Activated CD4-positive, alpha-beta memory T cell treated with anti-CD3 and anti-CD28 coated beads, Interleukin-2, amount 10 ng/mL, durations not matched to agents 7 days and 5 days (primary cell): ENCODE data around the gene SCAMP5. TPM values are rescaled to one million over a fixed set of nuclear protein-coding genes. Genes with fewer than 3 reads are reported as not detected.
A peak's percentile ranks its signal among the peaks of the same experiment; 100 is the strongest.

Source experiments
- CTCF ChIA-PET: fragments of 350-600 bp; sonication (Branson Sonifier 250); formaldehyde crosslinking; loops from one replicate; lab custom pipeline; 2021; ENCODE audit warnings: antibody characterized with exemption, inconsistent platforms; lab: Charles Lee
- POLR2A ChIA-PET: fragments of 350-600 bp; sonication (Branson Sonifier 250); formaldehyde crosslinking; loops from one replicate; lab custom pipeline; 2021; ENCODE audit warnings: antibody characterized with exemption; lab: Charles Lee
- DNase-seq: peaks from one replicate; pipeline ENCODE4 v3.0.0-alpha.2; 2020
- H3K27ac Mint-ChIP-seq: one replicate; pipeline ENCODE4 v1.8.0; 2021; ENCODE audit warnings: mild to moderate bottlenecking, mixed read lengths
- H3K27me3 Mint-ChIP-seq: one replicate; pipeline ENCODE4 v1.8.0; 2021; ENCODE audit warnings: mixed read lengths
- H3K36me3 Mint-ChIP-seq: one replicate; pipeline ENCODE4 v1.8.0; 2021; ENCODE audit warnings: low read depth, mixed read lengths
- H3K4me1 Mint-ChIP-seq: one replicate; pipeline ENCODE4 v1.8.0; 2021; ENCODE audit warnings: mixed read lengths
- H3K4me3 Mint-ChIP-seq: one replicate; pipeline ENCODE4 v1.8.0; 2021; ENCODE audit warnings: mild to moderate bottlenecking, mixed read lengths
- H3K9me3 Mint-ChIP-seq: one replicate; pipeline ENCODE4 v1.8.0; 2021; ENCODE audit warnings: mixed read lengths
- total RNA-seq, 2 experiments: library from RNA; stranded (reverse); gene quantifications; one replicate each; pipeline ENCODE4 v1.2.3, GENCODE V29; 2021

SCAMP5 gene
- total RNA-seq, 2 experiments from 2014 or later = 0.60 to 0.81 TPM

- POLR2A ChIA-PET = interaction anchor here (1.1 to 4.6 kb wide), 4 partner anchors 11 to 168 kb away, joined by 3 to 32 read pairs (median 16); partner anchors contain the start of gene C15orf39
- H3K9me3 Mint-ChIP-seq = no peaks in the 10 kb centered on the region
- H3K4me1 Mint-ChIP-seq = peaks cover 59% of the 10 kb centered on the region
- H3K4me3 Mint-ChIP-seq = no peak overlapping the region
- H3K27ac Mint-ChIP-seq = no peak overlapping the region
- H3K36me3 Mint-ChIP-seq = peaks cover 42% of the 10 kb centered on the region
- CTCF ChIA-PET = interaction anchor here (0.9 to 3.4 kb wide), 5 partner anchors 8 to 332 kb away, joined by 3 to 28 read pairs (median 16); partner anchors contain the start of genes C15orf39, MAN2C1 and PPCDC
- DNase-seq = no peak
- no peaks in the 10 kb centered on the region for H3K27me3 Mint-ChIP-seq
These were observed 40.9 kb downstream of the SCAMP5 start for GRCh38 chr15:75036212-75036616.

DNA sequence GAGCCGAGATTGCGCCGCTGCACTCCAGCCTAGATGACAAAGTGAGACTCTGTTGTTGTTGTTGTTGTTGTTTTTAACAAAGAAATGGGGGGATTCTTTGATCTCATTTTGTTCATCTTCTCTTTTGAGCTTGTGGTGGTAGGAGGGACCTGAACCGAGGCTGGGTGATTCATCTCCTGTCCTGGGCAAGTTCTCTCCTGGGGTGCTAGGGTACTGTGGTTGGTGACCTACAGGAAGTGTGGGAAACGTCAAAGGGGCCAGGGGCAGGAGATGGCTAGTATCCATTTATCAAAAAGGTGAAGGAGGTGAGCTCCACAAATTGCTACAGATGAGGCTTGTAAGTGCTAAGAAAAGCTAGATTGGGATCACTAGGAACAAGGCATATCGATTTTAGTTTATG lies 42.3 kb downstream of the SCAMP5 start:
- no peak overlapping the region for H3K4me3 Mint-ChIP-seq
- no peaks in the 10 kb centered on the region for H3K9me3 Mint-ChIP-seq
- peaks cover 60% of the 10 kb centered on the region for H3K4me1 Mint-ChIP-seq
- H3K27me3 Mint-ChIP-seq = no peaks in the 10 kb centered on the region
- H3K36me3 Mint-ChIP-seq = peaks cover 31% of the 10 kb centered on the region
- DNase-seq = peak; percentile 53
- ChIA-PET CTCF (interaction anchor here (1.2 to 3.4 kb wide), 6 partner anchors 8 to 166 kb away, joined by 3 to 28 read pairs (median 12); partner anchors contain the start of genes C15orf39 and PPCDC), POLR2A (interaction anchor here (0.7 to 4.6 kb wide), 11 partner anchors 8 to 181 kb away, joined by 3 to 32 read pairs (median 5); partner anchors contain the start of genes C15orf39 and PPCDC)
- peak overlapping the region; percentile 81 for H3K27ac Mint-ChIP-seq

DNA sequence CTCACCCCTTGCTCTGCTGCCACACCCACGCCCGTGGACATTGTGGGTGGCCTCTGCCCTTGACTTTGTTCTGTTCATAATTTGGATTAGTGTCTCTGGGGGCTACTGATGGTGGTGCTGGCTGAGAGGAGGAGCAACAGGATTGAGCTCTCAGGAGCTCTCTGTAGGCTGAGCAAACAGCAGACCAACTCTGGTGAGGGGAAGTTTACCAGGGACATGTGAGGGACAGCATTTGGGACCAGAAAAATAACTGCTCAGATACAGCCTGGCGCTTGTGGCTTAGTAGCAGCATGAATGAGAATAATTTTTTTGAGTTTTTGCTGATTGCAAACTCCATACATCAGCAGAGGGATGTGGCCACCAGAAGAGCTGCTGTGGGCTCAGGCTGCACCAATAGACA lies 42.9 kb downstream of the SCAMP5 start:
- peaks cover 30% of the 10 kb centered on the region for H3K36me3 Mint-ChIP-seq
- POLR2A ChIA-PET = interaction anchor here (0.7 to 4.6 kb wide), 10 partner anchors 9 to 176 kb away, joined by 3 to 32 read pairs (median 4); partner anchors contain the start of genes C15orf39 and PPCDC

DNA sequence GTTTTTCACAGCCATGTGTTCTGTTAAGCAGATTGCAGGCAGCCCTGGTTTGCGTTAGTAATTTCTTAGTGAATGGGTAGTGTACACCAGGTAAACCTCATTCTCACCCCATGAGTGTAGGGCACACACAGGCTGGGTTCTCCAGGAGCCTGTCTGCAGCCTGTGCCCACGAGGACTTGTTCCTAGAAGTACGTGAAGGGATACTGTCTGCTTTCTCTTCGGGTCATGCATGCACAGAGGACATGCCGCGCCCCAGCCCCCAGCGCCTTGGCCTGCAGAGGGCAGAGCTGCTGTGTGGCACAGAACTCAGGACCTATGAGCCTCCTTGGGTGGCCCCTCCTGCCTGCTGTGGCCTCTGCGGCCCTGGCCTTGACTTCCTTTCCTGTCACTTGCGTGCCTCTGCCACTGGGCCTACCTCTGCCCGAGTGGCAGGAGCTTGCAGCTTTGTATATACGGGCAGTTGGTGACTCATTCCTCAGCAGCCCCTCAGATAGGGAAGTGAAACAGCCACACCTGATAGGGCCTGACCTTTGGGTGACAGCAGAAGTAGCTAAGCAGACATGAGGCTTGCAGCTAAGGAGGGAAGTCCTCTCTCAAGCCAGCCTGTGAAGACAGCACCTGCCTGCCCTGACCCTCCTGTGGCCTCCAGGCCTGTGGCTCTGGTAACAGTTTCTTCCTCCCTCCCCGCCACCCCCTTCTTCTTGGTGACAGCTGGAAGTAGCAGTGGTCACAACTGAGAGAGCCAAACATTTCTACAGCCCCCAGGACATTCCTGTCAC lies 47.6 kb downstream of the SCAMP5 start:
- Mint-ChIP-seq H3K4me1 (peaks cover 91% of the 10 kb centered on the region), H3K4me3 (peak overlapping the region; percentile 74), H3K27me3 (no peaks in the 10 kb centered on the region), H3K36me3 (peaks cover 45% of the 10 kb centered on the region), H3K27ac (peak overlapping the region; percentile 86), H3K9me3 (no peaks in the 10 kb centered on the region)
- peak; percentile 92 for DNase-seq
- ChIA-PET POLR2A (interaction anchor here (0.6 to 3.1 kb wide), 19 partner anchors 10 to 584 kb away, joined by 3 to 21 read pairs (median 5); partner anchors contain the start of gene PPCDC), CTCF (interaction anchor here (0.6 to 3.0 kb wide), 32 partner anchors 9 to 333 kb away, joined by 3 to 39 read pairs (median 4); partner anchors contain the start of genes MAN2C1, PPCDC and RPP25)

More for the DNA sequence above, 42.9 kb downstream of the SCAMP5 start:
- Mint-ChIP-seq H3K27me3 (no peaks in the 10 kb centered on the region), H3K9me3 (no peaks in the 10 kb centered on the region), H3K27ac (peak overlapping the region; percentile 81), H3K4me3 (no peak overlapping the region), H3K4me1 (peaks cover 64% of the 10 kb centered on the region)
- DNase-seq = no peak
- CTCF ChIA-PET = interaction anchor here (1.2 to 3.4 kb wide), 6 partner anchors 9 to 166 kb away, joined by 3 to 28 read pairs (median 12); partner anchors contain the start of genes C15orf39 and PPCDC

- DNase-seq = peak; percentile 32
- ChIA-PET CTCF (interaction anchor here (0.6 to 3.0 kb wide), 31 partner anchors 10 to 333 kb away, joined by 3 to 39 read pairs (median 4); partner anchors contain the start of genes MAN2C1, PPCDC and RPP25), POLR2A (interaction anchor here (0.6 to 3.1 kb wide), 21 partner anchors 10 to 1901 kb away, joined by 3 to 21 read pairs (median 5); partner anchors contain the start of gene PPCDC)
- peaks cover 89% of the 10 kb centered on the region for H3K4me1 Mint-ChIP-seq
- peak overlapping the region; percentile 86 for H3K27ac Mint-ChIP-seq
- peaks cover 48% of the 10 kb centered on the region for H3K36me3 Mint-ChIP-seq
- peak overlapping the region; percentile 74 for H3K4me3 Mint-ChIP-seq
- no peaks in the 10 kb centered on the region for H3K9me3 Mint-ChIP-seq
- H3K27me3 Mint-ChIP-seq = no peaks in the 10 kb centered on the region
These were observed 48.3 kb downstream of the SCAMP5 start for GRCh38 chr15:75043509-75044257.

DNA sequence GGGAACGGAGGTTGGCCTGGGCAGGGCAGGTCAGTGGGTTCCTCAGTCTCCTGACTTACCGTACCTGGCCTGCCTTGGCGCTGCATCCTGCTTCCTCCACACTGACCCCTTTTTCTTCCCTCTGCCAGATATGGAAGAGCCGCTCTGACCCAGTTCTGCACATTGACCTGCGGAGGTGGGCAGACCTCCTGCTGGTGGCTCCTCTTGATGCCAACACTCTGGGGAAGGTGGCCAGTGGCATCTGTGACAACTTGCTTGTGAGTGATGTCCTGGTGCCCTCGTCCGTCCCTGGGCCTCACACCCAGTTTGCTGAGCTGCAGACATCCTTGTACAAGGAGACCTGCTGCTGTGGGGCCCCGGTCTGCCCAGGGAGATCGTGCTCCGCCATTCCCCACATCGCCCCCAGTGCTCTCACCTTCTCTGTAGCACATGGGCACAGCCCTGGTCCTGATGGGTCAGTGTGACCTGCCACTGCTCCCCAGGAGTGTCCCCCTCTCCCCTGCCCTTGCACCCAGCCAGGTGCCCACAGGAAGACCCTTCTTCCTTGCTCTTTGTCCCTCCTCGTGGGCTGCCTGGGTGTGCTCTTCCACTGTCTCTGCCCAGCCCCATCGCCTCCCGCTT lies 49.0 kb downstream of the SCAMP5 start:
- peak overlapping the region; percentile 74 for H3K4me3 Mint-ChIP-seq
- H3K4me1 Mint-ChIP-seq = peaks cover 86% of the 10 kb centered on the region
- H3K9me3 Mint-ChIP-seq = no peaks in the 10 kb centered on the region
- H3K27ac Mint-ChIP-seq = peak overlapping the region; percentile 86
- ChIA-PET CTCF (interaction anchor here (0.6 to 3.0 kb wide), 4 partner anchors 13 to 36 kb away, joined by 3 to 39 read pairs (median 4); no protein-coding TSS in a partner anchor), POLR2A (interaction anchor here (0.7 to 3.1 kb wide), 9 partner anchors 10 to 1901 kb away, joined by 3 to 21 read pairs (median 5); partner anchors contain the start of gene PPCDC)
- no peak for DNase-seq
- peaks cover 50% of the 10 kb centered on the region for H3K36me3 Mint-ChIP-seq
- H3K27me3 Mint-ChIP-seq = no peaks in the 10 kb centered on the region

DNA sequence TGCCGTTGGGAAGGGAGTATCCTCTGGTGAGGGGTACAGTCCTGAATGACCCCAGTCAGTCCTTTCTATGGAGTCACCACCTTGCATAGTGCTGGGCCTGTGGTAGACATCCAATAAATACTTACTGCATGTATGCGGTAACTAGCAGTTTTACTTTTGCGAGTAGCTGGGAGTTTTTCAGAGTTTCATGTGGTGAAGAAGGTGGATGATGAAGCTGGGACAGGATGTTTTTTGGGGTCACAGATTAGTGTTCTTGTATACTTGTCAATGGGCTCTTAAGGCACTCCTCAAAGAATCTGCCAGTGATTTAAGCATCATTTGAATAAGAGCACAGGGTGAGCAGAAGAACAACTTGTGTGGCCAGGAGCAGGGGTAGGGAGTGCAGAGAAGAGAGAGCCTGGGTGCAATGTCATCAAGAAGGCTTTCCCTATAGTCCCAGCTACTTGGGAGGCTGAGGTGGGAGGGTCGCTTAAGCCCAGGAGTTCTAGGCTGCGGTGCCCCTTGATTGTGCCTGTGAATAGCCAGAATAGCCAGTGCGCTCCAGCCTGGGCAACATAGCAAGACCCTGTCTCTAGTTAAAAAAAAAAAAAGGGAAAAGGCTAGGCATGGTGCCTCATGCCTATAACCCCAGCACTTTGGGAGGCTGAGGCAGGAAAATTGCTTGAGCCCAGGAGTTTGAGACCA lies 50.1 kb downstream of the SCAMP5 start:
- peak overlapping the region; percentile 86 for H3K27ac Mint-ChIP-seq
- POLR2A ChIA-PET = interaction anchor here (0.5 to 3.1 kb wide), 5 partner anchors 11 to 693 kb away, joined by 3 to 21 read pairs (median 3); partner anchors contain the start of gene PPCDC
- peaks cover 80% of the 10 kb centered on the region for H3K4me1 Mint-ChIP-seq
- DNase-seq = no peak
- H3K9me3 Mint-ChIP-seq = no peaks in the 10 kb centered on the region
- H3K36me3 Mint-ChIP-seq = peaks cover 56% of the 10 kb centered on the region
- no peaks in the 10 kb centered on the region for H3K27me3 Mint-ChIP-seq
- CTCF ChIA-PET = interaction anchor here (0.6 to 0.8 kb wide), 2 partner anchors 21 to 580 kb away, joined by 3 read pairs; partner anchors contain the start of gene SNUPN
- H3K4me3 Mint-ChIP-seq = peak overlapping the region; percentile 74

- Mint-ChIP-seq H3K4me1 (peaks cover 53% of the 10 kb centered on the region), H3K9me3 (no peaks in the 10 kb centered on the region), H3K27me3 (no peaks in the 10 kb centered on the region), H3K4me3 (no peak overlapping the region), H3K36me3 (peaks cover 68% of the 10 kb centered on the region), H3K27ac (no peak overlapping the region)
- no peak for DNase-seq
- ChIA-PET POLR2A (no interaction called here), CTCF (no interaction called here)
These were observed 53.0 kb downstream of the SCAMP5 start for GRCh38 chr15:75048394-75048793.

DNA sequence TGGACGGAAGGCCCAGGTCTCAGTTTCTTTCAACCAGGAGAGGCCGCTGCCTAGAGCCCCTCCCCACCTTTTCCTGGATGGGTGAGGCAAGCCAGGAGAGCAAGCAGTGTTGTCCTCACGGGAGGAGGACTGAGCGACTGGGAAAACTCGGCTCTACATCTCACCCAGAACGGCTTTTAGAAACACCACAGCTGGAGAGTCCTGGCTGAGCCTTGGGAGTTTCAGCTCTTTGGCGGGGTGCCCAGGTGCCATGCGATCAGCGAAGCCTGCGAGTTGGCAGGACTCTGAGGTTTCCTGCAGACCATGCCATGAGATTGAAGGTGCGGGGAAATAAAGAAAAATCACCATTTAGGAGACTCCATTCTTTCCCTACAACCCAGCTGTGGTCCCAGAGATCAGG lies 54.0 kb downstream of the SCAMP5 start:
- H3K4me1 Mint-ChIP-seq = peaks cover 49% of the 10 kb centered on the region
- CTCF ChIA-PET = interaction anchor here (2.0 kb wide), 1 partner anchor 155 kb away, joined by 5 read pairs; no protein-coding TSS in a partner anchor

DNA sequence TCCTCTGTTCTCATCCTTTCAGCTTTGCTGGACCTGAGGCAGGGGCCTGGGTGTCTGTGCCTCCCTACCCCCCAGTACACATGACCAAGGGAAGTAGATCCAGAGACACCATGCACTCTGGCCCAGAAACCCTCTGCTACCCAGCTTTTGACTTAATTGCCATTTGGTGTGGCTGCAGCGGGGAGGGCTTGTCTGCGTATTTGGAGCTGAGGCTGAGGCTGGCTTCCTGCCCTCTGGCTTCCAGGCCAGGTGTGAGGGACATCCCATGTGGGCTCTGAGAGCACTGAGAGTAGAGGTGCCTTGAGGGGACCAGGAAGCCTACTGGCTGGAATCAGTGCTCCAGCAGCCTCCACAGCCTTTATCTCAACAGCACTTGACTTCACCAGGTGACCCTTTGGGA lies 54.9 kb downstream of the SCAMP5 start:
- Mint-ChIP-seq H3K4me1 (peaks cover 43% of the 10 kb centered on the region), H3K36me3 (peaks cover 58% of the 10 kb centered on the region), H3K9me3 (no peaks in the 10 kb centered on the region), H3K27me3 (no peaks in the 10 kb centered on the region), H3K27ac (no peak overlapping the region), H3K4me3 (no peak overlapping the region)
- ChIA-PET POLR2A (no interaction called here), CTCF (interaction anchor here (2.0 kb wide), 1 partner anchor 154 kb away, joined by 5 read pairs; no protein-coding TSS in a partner anchor)
- no peak for DNase-seq

More for the DNA sequence above, 54.0 kb downstream of the SCAMP5 start:
- H3K27ac Mint-ChIP-seq = no peak overlapping the region
- POLR2A ChIA-PET = no interaction called here
- H3K27me3 Mint-ChIP-seq = no peaks in the 10 kb centered on the region
- DNase-seq = no peak
- H3K4me3 Mint-ChIP-seq = no peak overlapping the region
- H3K9me3 Mint-ChIP-seq = no peaks in the 10 kb centered on the region
- H3K36me3 Mint-ChIP-seq = peaks cover 64% of the 10 kb centered on the region

GRCh38 chr15:75051191-75051608 lies 55.8 kb downstream of the SCAMP5 start:
- no peaks in the 10 kb centered on the region for H3K27me3 Mint-ChIP-seq
- H3K4me1 Mint-ChIP-seq = peaks cover 41% of the 10 kb centered on the region
- no peak overlapping the region for H3K4me3 Mint-ChIP-seq
- peak overlapping the region; percentile 19 for H3K27ac Mint-ChIP-seq
- ChIA-PET POLR2A (interaction anchor here (0.7 kb wide), 1 partner anchor 20 kb away, joined by 3 read pairs; no protein-coding TSS in a partner anchor), CTCF (interaction anchor here (2.0 kb wide), 1 partner anchor 153 kb away, joined by 5 read pairs; no protein-coding TSS in a partner anchor)
- peaks cover 63% of the 10 kb centered on the region for H3K36me3 Mint-ChIP-seq
- no peaks in the 10 kb centered on the region for H3K9me3 Mint-ChIP-seq
- no peak for DNase-seq
